SK-N-SH (cell line): ENCODE results near the gene SRPRA. TPM values are rescaled to one million over a fixed set of nuclear protein-coding genes. Genes with fewer than 3 reads are reported as not detected.

ENCODE experiments used
- CTCF ChIA-PET: fragments of 300-600, 350-600 bp; formaldehyde crosslinking; extraction: SDS; loops from one replicate; lab custom pipeline; 2021; lab: Yijun Ruan, JAX
- POLR2A ChIA-PET: fragments of 350-600 bp; sonication (Branson Sonifier 250); formaldehyde crosslinking; extraction: SDS; loops from one replicate; lab custom pipeline; 2020; ENCODE audit warnings: antibody characterized with exemption, inconsistent platforms; lab: Yijun Ruan, JAX
- DNase-seq: peaks from one replicate; pipeline ENCODE4 v3.0.0; 2012
- H2AFZ ChIP-seq: fragments of 200-600 bp; sonication (generic); 2 replicates; pipeline ENCODE4 v1.8.1; 2016; ENCODE audit warnings: antibody characterized with exemption, mild to moderate bottlenecking, low read depth
- H3F3A ChIP-seq: fragments of 200-600 bp; sonication (generic); replicated peaks from 2 replicates; pipeline ENCODE3; 2016; ENCODE audit warnings: antibody characterized with exemption, mild to moderate bottlenecking; ENCODE audit not compliant: insufficient read depth
- H3K27ac ChIP-seq, 2 experiments: fragments of 200-500 bp in 1 of 2; fragments of 200-600 bp in 1 of 2; sonication (Bioruptor generic) in 1 of 2; sonication (generic), shearing (Covaris generic) in 1 of 2; 2 replicates each; pipeline versions ENCODE4 v1.5.1 to v1.6.1; 2014 to 2016; ENCODE audit warnings: low read depth in 2 of 2, inconsistent platforms in 1 of 2, low read length in 1 of 2, mild to moderate bottlenecking in 1 of 2, mixed read lengths in 1 of 2
- H3K27me3 ChIP-seq: fragments of 200-600 bp; sonication (generic), shearing (Covaris generic); 2 replicates; pipeline ENCODE4 v1.6.1; 2016; ENCODE audit warnings: mixed run types; ENCODE audit not compliant: insufficient read depth
- H3K36me3 ChIP-seq, 2 experiments: fragments of 200-500 bp in 1 of 2; fragments of 200-600 bp in 1 of 2; sonication (Bioruptor generic) in 1 of 2; sonication (generic) in 1 of 2; replicated peaks in 1 of 2; 2 replicates each; pipeline versions ENCODE3 to v1.5.1; 2014 to 2016; ENCODE audit warnings: low read length in 1 of 2, mild to moderate bottlenecking in 1 of 2; ENCODE audit not compliant: insufficient read depth in 2 of 2, control insufficient read depth in 1 of 2
- H3K4me1 ChIP-seq, 2 experiments: fragments of 200-500 bp in 1 of 2; fragments of 200-600 bp in 1 of 2; sonication (Bioruptor generic) in 1 of 2; sonication (generic), shearing (Covaris generic) in 1 of 2; 2 replicates each; pipeline versions ENCODE4 v1.5.1 to v1.6.1; 2014 to 2016; ENCODE audit warnings: low read depth in 1 of 2, low read length in 1 of 2, mixed run types in 1 of 2; ENCODE audit not compliant: insufficient read depth in 2 of 2, control insufficient read depth in 1 of 2
- H3K4me2 ChIP-seq: fragments of 200-600 bp; sonication (generic), shearing (Covaris generic); 2 replicates; pipeline ENCODE4 v1.6.1; 2017; ENCODE audit warnings: mixed run types
- H3K4me3 ChIP-seq, 2 experiments: fragments of 200-500 bp in 1 of 2; fragments of 200-600 bp in 1 of 2; sonication (Bioruptor generic) in 1 of 2; sonication (generic), shearing (Covaris generic) in 1 of 2; 2 replicates each; pipeline versions ENCODE4 v1.5.1 to v1.8.1; 2014 to 2016; ENCODE audit warnings: low read depth in 2 of 2, inconsistent platforms in 1 of 2, low read length in 1 of 2, mild to moderate bottlenecking in 1 of 2, mixed read lengths in 1 of 2, moderate library complexity in 1 of 2
- H3K79me2 ChIP-seq: fragments of 200-600 bp; sonication (generic); 2 replicates; pipeline ENCODE4 v1.8.1; 2017; ENCODE audit warnings: mild to moderate bottlenecking; ENCODE audit not compliant: insufficient read depth
- H3K9ac ChIP-seq: fragments of 200-600 bp; sonication (generic); 2 replicates; pipeline ENCODE4 v1.6.1; 2017; ENCODE audit warnings: mixed run types
- H3K9me2 ChIP-seq: fragments of 200-600 bp; sonication (generic); 2 replicates; pipeline ENCODE4 v1.6.1; 2017; ENCODE audit warnings: mixed run types
- H3K9me3 ChIP-seq: fragments of 200-600 bp; sonication (generic); 2 replicates; pipeline ENCODE4 v1.6.1; 2017; ENCODE audit warnings: mixed run types, mild to moderate bottlenecking, moderate library complexity
- H4K20me1 ChIP-seq: fragments of 200-600 bp; sonication (generic); 2 replicates; pipeline ENCODE4 v1.6.1; 2017; ENCODE audit warnings: mild to moderate bottlenecking, mixed run types; ENCODE audit not compliant: insufficient read depth
- CTCF ChIP-seq: fragments of 200-600 bp; sonication (generic); IDR thresholded peaks from 2 replicates; pipeline ENCODE4 v1.6.1; 2017; ENCODE audit warnings: antibody characterized with exemption, mild to moderate bottlenecking, moderate library complexity
- FOSL2 ChIP-seq: IDR thresholded peaks from 2 replicates; pipeline ENCODE4 v1.4.0; 2012; ENCODE audit warnings: low read depth, mild to moderate bottlenecking, moderate library complexity, borderline replicate concordance
- GABPA ChIP-seq: IDR thresholded peaks from 2 replicates; pipeline ENCODE4 v1.4.0; 2012; ENCODE audit warnings: low read depth, mild to moderate bottlenecking
- GATA2 ChIP-seq: sonication (generic); formaldehyde crosslinking; IDR thresholded peaks from 2 replicates; pipeline ENCODE4 v1.5.0; 2020; ENCODE audit warnings: mild to moderate bottlenecking, missing genetic modification reagents
- MEF2A ChIP-seq: IDR thresholded peaks from 2 replicates; pipeline ENCODE4 v1.4.0; 2012; ENCODE audit warnings: low read depth, borderline replicate concordance
- NFIC ChIP-seq: IDR thresholded peaks from 2 replicates; pipeline ENCODE4 v1.4.0; 2012; ENCODE audit warnings: borderline replicate concordance
- REST ChIP-seq: IDR thresholded peaks from 2 replicates; pipeline ENCODE4 v1.6.1; 2012; ENCODE audit warnings: mild to moderate bottlenecking, low read depth, low read length, moderate library complexity
- RFX5 ChIP-seq: IDR thresholded peaks from 2 replicates; pipeline ENCODE4 v1.6.1; 2012; ENCODE audit warnings: mild to moderate bottlenecking, improper control_type of control experiment, low read length
- SIN3A ChIP-seq: IDR thresholded peaks from 2 replicates; pipeline ENCODE4 v1.6.1; 2012; ENCODE audit warnings: low read depth, mild to moderate bottlenecking, low read length, moderate library complexity, borderline replicate concordance
- YY1 ChIP-seq: IDR thresholded peaks from 2 replicates; pipeline ENCODE4 v1.4.0; 2012; ENCODE audit warnings: low read depth, mild to moderate bottlenecking
- WGBS: methylation state at CpG from one replicate; pipeline ENCODE4 v1.1.6; 2017; ENCODE audit warnings: low lambda C conversion rate; 5-methylcytosine and 5-hydroxymethylcytosine counted together
- polyA plus RNA-seq, 3 experiments: library from polyadenylated mRNA; depleted of rRNA; stranded (reverse); fragments of >200 nt; gene quantifications; 2 replicates each; pipeline ENCODE4 v1.2.3, GENCODE V29; 2012

Gene SRPRA
- polyA plus RNA-seq, 1 of the 3 experiments (the other 2 are of a cell fraction): 129 TPM

GRCh38 chr11:126231725-126232459 is 36.8 kb downstream of the SRPRA start:
- 86% methylated on average over 6 of the region's 6 CpGs for WGBS
- no peak overlapping the region for H3K4me2 ChIP-seq
- H3F3A ChIP-seq: peaks cover 23% of the 10 kb centered on the region
- H3K4me3 ChIP-seq: no peak overlapping the region
- H2AFZ ChIP-seq: no peak overlapping the region
- H4K20me1 ChIP-seq: 0 out of 2 replicates have a peak, but pooled peaks cover 5% of the 10 kb centered on the region
- no peaks in the 10 kb centered on the region for H3K9me3 ChIP-seq
- peaks cover 24% of the 10 kb centered on the region for H3K79me2 ChIP-seq
- no peak overlapping the region for H3K9ac ChIP-seq
- no peak overlapping the region for H3K27ac ChIP-seq
- peaks cover 7 to 26% of the 10 kb centered on the region in 2 experiments for H3K36me3 ChIP-seq
- TF ChIP-seq REST (no peak), NFIC (no peak), MEF2A (no peak), YY1 (no peak), GATA2 (no peak), GABPA (no peak), CTCF (no peak), FOSL2 (no peak), RFX5 (no peak), SIN3A (no peak)
- H3K27me3 ChIP-seq: no peaks in the 10 kb centered on the region
- POLR2A ChIA-PET: no interaction called here
- CTCF ChIA-PET: interaction anchor here (1.7 to 2.0 kb wide), 2 partner anchors 19 to 20 kb away, joined by 4 to 5 read pairs; no protein-coding TSS in a partner anchor
- DNase-seq: no peak
- peaks cover 2 to 29% of the 10 kb centered on the region in 2 experiments; a peak in 3 of 4 replicates for H3K4me1 ChIP-seq
- no peaks in the 10 kb centered on the region for H3K9me2 ChIP-seq
